HG02623 (cell line): ENCODE results near the gene STARD9.
A peak's percentile ranks its signal among the peaks of the same experiment; 100 is the strongest.

Source experiments
- ATAC-seq: cut with Tn5 transposase; IDR thresholded peaks from one replicate; pipeline ENCODE4 v1.9.1; 2021; ENCODE audit warnings: moderate library complexity; ENCODE audit not compliant: unreplicated experiment

Gene STARD9

DNA sequence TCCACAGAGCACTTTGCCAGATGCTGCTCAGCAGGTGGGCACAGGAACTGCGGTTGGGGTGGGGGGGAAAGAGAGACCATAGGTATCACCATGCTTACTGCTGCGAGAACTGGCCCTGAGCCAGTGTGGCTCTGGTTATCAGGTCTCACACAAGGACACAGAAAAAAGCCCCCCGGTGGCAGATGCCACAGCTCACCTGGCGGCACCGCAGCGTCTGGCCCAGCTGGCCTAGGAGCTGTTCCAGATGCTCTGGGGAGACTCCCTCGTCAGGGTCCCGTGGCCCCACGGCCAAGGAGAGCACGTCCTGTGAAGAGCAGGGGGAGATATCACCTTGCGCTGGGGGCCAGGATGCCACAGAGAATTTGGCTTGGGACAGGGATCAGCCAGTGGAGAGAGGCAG, 150.7 kb downstream of the STARD9 start:
- ATAC-seq: no peak

DNA sequence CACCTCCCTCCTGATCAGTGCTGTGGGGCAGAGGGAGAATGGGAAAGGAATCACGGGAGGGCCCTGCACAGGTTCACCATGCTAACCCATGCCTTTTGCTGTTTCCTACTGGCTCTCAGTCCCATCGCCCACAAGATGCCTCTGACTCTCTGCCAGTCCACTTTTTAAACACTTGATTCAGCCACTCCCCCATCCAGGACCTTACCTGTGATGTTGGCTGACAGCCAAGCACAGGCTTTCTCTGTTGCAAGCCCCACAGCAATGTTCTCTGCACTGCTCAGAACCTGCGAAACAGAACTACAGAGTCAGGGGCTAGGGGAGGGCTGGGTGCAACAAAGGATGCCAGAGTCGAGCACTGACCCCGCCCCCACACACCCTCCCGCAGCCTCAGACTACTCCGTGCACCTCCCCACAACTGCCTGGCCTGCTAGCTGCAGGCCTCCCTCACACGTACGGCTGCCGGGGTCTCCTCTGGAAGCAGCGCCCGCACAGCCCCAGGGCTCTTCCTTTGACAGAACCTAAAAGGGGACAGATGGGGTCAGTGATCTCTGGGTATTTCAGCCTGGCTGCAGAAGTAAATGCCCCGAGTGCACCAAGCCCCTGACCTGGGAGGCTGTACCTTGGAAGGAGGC, 152.5 kb downstream of the STARD9 start:
- ATAC-seq: no peak

DNA sequence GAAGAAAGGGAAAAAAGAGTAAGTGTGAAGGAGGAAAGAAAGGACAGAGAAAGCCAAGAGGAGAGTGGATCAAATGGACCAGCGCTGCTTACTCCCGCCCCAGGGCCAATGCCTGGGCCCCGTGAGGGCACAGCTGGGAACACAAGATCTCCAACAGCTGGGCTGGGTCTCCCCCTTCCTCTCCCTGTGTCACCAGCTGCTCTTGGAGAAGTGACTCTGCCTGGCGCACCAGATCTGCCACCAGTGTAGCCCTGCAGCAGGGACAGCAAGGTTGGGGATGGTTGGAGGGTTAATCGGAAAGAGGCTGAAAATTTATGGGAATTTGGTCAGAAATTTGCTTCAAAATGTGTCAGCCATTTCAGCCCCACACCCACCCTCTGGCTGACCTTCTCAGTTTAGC, 153.2 kb downstream of the STARD9 start:
- no peak for ATAC-seq

DNA sequence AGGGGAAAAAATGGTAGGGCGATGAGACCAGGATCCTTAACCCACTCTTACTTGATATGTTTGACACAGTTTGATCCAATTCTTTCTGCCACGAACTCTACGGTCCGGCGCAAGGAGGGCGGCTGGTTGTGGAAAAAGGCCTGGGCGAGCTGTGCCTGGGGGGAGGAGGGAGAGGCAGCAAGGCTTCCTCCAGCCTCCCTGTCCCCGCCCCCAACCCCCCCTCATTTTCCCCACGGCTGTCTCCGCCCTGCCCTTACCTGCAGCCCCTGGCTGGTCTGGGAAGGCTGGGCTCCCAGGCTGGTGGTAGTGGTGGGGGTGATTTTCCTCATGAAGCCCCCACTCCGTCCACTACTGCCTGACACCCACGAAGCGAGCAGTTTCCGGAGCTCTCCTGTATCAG, 153.6 kb downstream of the STARD9 start:
- ATAC-seq: no peak

DNA sequence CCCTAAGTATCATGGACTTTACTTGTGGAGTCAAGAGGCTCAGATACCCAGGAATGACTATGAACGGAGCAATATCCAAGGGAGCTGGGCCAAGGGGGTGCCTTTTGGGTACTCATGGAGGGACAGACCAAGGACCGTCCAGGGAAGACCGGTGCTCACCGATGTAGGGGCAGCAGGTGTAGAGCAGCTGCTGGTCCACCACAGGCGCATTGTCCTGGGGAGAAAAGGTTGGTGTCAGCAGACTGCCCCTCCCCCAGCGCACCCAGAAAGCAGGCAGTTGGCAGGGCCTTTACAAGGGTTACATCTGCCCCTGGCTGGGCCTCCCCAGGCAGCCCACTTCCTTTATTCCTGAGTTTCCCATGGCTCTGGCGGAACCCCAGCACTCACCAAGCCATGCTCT, 154.0 kb downstream of the STARD9 start:
- ATAC-seq: no peak

DNA sequence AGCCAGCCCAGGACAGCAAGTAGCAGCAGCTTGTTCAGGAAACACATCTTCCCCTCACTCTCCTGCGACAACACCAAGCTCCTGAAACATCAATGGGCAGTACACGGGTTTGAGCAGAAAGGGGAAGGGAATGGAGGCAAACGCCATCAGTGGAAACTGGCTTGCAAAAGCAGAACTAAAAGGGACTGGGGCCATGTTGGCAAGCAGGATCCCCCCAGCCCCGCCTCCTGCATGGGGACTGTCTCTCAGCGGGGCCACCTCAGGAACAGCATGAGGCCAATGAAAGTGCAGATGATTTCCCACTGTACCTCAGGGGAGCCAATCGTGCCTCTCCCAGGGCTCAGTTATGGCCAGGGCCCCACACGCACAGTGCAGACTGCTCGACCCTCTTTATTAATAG, 154.7 kb downstream of the STARD9 start:
- ATAC-seq: no peak

DNA sequence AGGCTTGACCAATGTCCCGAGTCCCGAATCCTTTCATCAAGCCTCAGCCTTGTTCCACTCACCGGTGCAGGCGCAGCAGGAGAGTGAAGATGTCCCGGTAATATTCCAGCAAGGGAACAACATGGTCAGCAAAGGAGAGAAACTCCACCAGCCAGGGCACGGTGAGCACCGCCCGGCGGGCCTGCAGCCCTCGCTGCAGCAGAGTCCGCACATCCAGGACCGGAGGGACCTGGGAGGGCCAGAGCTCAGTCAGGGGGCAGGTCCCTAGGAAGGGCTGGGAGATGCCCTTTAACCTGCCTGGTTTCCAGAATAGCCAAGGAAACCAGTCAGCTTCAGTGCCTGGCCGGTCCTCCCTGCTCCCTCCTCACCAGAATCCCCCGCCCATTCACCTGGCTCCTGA, 155.1 kb downstream of the STARD9 start:
- no peak for ATAC-seq

DNA sequence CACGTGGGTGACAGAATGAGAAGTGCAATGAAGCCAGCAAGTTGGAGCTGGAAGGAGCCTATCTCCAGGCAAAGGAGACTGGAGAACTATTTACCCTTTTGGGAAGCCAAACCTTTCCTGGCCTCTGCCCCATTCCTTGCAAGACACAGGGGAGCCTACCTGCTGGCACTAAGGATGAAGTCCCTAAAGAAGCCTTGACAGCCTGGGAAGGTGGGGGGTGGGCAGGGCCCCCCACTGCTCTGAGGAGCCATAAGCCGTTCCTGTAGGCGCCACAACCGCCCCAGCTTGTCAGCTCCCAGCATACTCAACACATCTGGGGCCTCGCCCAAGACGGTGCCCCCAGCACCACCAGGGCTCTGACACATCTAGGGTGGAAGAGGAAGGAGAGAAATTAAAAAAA, 156.1 kb downstream of the STARD9 start:
- no peak for ATAC-seq

DNA sequence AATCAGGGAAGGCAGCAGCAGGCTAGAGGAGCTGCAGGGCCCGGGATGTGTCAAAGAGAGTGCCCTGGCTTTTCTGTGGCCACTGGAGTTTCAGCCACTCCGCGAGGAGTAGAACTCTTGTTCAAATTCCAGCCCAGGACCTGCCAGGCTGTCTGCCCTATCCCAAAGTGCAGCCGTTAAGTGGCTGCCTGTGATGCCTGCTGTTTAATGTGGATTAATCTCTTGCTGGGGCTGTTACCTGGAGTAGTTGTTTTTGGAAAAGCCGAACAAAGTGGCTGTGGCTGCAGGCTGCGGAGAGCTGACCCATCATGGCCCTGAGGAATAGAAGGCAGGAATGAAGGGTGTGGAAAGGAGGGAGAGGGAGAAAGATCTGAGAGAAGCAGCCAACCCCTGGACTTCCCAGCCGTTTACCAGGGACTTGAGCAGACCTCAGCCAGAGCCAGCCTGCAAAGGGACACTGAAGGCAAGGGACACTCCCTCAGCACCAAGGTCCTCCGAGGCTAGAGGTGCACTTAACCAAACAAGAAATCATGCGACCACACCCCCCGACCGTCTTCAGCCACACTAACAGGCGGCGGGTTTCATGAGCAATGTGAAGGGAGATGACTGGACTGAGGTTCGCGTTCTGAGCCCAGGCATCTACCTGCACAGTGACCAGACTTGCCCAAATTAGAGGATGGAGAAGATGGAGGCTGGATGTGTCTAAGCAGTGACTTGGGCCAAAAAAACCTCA, 156.9 kb downstream of the STARD9 start:
- ATAC-seq: no peak

DNA sequence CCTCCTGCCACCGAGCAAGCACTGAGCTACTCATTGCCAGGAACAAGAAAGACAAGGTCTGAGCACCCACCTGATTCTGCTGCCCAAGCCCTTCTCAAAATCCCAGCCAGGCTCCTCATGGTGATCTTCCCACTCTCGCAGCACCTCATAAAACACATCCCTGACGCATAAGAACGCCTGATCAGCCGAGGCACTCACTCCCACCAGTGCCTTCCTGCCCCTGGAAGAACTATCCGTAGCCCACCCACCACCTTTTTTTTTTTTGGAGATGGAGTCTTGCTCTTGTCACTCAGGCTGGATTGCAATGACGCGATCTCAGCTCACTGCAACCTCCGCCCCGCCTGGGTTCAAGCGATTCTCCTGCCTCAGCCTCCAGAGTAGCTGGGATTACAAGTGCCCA, 157.6 kb downstream of the STARD9 start:
- no peak for ATAC-seq

DNA sequence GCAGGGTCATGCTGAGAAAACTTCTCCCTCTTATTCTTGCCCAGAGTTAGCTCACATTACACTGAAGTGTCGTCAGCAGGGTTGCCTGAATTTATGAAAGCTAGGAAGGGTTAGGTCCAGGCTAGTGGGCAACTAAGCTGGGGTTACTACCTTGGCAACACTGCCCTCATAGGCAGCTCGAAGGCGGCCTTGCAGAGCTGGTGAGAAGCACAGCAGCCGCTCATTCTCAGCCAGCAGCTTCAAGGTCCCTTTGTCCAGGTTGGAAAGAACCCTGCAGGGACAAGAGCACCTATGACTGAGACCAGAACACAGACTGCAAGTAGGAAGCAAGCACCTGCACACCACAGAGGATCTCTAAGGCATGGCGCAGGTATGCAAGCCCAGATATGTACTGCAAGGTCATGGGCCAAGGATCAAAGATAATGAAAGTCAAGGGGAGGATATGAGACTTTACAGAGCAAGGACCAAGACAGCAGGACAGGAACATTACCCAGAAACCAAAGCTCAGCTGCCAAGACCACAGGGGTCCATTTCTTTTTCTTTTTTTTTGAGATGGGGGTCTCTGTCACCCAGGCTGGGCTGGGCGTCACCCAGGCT, 158.8 kb downstream of the STARD9 start:
- no peak for ATAC-seq

DNA sequence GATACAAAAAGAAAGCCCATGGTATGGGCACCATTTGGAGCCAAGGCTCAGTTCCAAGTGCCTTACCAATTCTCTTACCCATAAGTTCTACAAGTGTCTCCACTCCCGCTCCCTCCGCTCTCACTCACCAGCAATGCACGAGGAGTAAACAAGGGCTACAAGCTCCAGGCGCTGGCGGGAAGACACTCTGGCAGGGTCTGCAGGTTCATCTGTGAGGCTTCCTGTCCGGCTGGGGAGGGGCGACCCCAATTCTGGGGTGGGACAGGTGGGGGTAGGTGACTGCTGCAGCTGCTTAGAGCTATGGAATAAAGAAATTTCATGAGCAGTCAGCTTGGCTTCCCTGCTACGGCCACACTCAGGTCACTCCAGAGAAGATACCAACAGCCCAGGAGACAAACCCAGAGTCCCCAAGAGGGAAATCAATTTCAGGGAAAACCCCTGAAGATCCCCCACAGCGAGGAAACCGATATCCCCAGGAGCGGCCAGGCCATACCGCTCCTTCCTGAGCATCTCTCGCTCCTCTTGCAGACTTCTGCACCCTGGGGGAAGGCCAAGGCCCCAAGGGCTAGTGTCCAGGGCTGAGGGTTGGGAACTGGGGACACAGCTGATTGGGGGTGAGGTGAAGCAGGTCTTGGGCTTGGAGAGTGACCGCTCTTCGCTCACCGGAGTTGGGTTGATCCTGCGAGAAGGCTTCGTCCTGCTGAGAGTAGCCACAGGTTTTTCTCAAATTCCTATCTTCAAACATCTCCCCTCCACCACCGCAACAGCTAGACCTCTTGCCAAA, 160.2 kb downstream of the STARD9 start:
- no peak for ATAC-seq

DNA sequence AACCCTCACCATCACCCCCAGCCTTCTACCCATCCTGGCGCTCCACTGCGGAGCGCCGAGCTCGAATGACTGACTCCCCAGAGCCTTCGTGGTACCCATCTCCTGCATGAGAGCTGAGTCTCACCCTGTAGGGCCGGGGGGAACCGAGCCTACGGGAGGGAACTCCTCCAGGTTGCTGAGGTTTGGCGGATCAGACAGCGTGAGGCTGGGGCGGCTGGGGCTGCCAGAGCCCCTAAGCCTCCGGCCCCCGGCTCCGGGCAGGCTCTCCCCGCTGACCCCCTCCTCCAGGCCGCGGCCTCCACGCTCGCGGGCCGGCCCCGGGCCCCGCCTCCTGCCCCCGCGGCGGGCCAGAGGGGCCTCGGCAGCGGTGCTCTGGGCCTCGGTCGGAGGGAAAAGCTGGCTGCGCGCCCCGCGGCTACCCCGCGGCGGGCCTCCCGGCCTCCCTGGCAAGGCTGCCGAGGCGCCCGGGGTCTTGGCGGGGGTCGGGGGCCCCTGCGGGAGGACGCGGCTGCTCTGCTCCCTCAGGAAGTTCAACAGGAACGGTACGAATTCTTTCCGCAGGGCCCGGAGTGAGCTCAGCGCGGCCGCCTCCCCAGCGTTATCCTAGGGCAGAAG, 160.9 kb downstream of the STARD9 start:
- ATAC-seq: peak; percentile 32

DNA sequence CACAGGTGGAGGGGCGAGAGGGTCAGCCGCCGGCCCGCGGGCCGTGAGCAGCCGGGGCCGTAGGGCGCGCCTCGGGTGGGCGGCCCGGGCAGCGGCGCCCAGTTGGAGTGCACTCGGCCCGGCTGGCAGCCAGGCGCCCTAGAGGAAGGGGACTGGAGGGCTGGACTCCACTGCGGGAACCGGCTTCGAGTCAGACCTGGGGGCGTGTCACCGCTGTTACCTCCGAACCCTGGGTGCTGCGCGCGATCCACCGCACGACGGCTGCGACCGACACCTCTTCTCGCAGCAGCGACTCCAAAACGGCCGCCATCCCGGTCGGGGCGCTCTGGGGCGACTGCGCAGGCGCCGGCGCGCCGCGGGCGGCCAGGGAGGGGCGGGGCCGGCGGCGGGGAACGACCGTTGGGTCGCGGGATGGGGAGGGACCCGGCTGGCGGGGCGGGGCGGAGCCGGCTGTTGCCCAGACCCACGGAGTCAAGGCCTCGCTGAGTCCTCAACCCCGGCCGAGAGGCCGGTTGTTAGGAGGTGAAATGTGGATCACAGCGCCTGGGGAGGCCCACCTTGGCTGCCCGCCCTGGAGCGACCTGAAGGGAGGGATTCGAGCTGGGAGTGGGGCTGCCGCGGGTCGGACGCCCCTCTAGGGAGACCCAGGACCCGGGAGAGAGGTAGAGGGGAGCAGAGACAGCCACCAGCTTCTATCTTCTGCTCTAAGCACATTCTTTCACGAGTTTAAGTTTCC, 161.6 kb downstream of the STARD9 start, which contains the start of gene CDAN1:
Gene CDAN1 (minus strand): TSS at position 336 of the 736 bp plus-strand sequence. CDS start 26 bp downstream, at position 310.
- peak; percentile 78 for ATAC-seq

DNA sequence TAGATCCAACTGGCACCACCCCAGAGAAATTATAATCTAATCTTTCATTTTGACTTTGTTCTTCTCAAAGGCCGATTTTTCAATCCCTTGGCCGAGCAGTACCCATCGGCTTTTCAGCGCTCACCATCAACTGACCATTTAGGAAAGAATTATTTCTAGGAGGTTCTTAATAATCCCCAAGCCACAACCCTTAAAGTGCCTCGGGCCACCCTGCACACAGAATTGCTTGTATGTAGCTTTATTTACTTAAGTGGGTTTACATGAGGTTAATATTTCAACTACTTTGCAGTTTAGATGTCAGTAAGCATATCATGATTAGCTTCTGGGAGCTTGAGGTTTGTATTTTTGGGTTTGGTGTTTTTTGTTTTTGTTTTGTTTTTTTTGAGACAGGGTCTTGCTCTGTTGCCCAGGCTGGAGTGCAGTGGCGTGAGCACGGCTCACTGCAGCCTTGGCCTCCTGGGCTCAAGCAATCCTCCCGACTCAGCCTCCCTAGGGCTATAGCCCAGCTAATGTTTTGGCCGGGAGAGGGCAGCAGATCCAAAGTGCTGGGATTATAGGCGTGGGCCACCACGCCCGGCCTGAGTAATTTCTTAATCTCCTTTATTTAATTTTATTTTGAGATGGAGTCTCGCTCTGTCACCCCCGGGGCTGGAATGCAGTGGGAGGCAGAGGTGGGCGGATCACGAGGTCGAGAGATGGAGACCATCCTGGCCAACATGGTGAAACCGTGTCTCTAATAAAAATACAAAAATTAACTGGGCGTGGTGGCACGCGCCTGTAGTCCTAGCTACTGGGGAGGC, 162.3 kb downstream of the STARD9 start:
- no peak for ATAC-seq

DNA sequence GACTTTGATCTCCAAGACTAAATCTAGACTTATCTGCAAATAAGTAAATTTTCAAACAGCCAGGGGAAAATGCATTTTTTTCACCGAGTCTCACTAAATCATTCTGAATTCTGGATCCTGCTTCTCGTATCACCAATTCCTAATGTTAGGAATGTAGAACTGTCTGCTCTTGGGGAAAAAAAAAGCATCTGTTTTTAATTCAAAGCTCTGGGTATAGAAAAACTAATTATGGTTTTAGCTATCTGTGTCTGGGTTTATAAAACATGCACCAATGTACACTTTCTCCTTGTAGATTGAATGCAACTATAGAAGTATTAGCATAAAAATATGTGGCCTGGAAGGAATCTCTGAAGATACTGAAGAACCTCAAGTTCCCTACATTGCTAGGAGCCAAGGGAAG, 166.3 kb downstream of the STARD9 start:
- no peak for ATAC-seq

DNA sequence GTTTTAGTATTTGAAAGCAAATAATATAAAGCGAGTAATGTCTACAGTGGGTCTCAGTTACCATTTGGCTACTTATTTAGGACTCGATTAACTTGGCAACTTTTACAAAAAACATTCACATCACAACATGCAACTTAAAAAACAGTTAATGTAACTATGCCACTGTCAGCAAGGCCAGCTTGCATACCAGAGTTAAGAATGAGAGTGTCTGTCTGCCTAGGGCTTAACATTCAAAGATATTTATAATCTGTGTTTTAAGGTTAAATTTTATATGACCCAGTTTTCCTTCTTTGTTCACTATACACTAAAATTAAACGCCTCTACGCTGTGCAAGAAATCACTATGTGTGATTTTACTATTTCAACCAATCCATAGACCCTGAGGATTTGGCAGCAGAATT, 166.7 kb downstream of the STARD9 start:
- ATAC-seq: no peak

DNA sequence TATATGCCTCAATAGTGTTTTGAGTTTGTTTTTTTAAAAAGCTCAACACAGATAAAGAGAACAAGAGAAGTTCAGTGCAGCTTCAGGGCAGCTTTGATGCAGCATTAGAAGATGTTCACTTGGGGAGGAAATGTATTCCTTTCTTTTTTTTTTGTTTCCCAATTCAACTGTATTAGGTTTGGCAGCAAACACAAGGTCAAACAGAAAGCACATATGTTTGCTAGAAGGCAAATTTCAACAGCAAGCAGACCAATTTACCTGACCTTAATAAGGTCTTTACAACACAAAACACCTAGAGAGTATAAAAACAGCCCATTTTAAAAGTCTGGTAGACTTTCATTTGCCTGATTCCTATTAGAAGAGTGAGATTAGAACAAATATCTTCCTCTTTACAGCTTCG, 168.8 kb downstream of the STARD9 start:
- no peak for ATAC-seq

DNA sequence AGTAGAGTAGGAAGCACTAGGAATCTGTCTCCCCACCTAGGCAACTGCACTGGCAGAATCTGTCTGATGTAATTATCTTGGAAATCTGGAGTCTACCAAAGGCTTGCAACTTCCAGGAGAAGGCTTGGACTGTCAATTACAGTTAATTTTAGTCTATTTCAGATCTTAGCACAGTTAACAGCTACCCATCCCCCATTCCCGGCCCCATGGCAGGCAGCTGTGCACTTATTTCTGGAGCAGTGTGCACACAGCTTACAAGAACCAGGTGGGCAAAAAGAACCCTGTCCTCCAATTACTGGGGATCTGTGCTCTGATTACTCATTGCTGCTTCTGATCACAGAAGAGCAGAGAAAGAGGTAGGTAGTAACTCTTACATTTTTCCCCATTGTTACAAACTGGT, 173.9 kb downstream of the STARD9 start:
- no peak for ATAC-seq

DNA sequence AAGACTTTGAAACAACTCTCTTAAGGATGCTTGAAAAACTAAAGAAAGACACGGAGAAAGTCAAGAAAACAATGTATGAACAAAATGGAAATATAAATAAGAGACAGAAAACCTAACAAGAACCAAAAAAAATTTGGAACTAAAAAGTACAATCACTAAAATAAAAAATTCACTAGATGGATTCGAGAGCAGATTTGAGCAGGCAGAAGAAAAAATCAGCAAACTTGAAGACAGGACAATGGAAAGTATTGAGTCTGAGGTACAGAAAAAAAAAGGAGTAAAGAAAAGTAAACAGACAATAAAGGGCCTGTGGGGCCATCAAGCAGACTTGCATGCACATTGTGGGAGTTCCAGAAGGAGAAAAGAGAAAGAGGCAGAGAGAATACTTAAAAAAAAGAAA, 174.9 kb downstream of the STARD9 start:
- no peak for ATAC-seq
